T-helper 22 cell (primary cell): ENCODE measurements around the gene SNRNP35.
A peak's percentile ranks its signal among the peaks of the same experiment; 100 is the strongest.
"Not testable (repeated sequence)": the region's sequence is repeated elsewhere in the genome, so short reads cannot be mapped to it uniquely, and the experiment has no call there.

Source experiments
- DNase-seq: peaks from one replicate; pipeline ENCODE4 v3.0.0-alpha.2; 2020; ENCODE audit warnings: low read depth

Gene SNRNP35, protein sequence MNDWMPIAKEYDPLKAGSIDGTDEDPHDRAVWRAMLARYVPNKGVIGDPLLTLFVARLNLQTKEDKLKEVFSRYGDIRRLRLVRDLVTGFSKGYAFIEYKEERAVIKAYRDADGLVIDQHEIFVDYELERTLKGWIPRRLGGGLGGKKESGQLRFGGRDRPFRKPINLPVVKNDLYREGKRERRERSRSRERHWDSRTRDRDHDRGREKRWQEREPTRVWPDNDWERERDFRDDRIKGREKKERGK

DNA sequence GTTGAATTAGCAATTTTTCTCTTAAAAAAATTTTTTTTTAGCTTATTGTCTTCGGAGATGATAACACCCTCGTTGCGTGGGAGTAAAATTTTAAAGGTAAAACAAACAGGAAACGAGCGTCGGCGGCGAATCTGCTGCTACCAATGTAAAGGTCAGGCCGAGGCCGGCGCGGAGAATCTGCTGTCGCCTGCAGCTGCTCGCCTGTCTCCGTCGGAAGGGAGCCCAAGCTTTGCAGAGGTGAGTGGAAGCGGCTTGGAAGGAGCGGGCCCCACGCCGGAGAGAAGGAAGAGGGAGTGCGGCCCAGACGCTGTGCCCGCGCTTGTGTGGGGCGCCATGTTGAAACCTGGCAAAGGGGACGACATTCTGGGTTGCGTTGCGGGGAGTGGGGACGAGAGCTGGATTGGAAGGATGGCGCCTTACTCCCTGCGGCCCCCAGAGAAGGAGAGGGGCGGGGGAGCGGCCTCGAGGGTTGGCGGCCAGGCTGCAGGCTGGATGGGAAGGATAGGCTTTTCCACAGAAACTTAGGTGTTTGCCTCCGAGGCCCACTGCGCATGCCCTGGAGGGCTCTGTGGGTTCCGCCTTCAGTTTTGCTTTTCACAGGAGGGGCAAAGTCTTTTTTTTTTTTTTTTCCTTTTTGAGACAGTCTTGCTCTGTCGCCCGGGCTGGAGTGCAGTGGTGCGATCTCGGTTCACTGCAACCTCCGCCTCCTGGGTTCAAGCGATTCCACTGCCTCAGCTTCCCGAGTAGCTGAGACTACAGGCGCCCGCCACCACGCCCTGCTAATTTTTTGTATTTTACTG lies at the start of gene SNRNP35:
SNRNP35 (plus strand) TSS at position 160 of the 800 bp plus-strand sequence. CDS start 7,402 bp downstream, outside the sequence.
- peak; percentile 78 for DNase-seq

DNA sequence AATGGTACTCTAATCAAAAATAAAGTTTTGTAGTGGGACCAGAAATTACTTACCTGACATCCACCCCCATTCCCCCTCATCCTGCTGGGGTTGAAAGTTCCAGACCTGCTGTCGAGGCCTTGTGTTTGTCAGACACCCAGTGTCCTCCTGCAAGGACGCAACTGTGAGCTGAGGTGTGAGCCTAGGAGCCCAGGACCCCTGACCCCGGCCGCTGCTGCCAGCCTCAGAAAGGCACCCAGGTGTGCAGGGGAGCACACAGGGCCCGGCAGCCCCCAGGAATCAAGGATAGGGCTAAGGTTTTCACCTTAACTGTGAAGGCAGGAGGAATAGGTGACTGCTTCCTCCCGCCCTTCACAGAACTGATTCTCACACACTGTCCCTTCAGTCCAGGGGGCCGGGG lies 49.3 kb upstream of the SNRNP35 start:
- DNase-seq, result not testable (repeated sequence)

DNA sequence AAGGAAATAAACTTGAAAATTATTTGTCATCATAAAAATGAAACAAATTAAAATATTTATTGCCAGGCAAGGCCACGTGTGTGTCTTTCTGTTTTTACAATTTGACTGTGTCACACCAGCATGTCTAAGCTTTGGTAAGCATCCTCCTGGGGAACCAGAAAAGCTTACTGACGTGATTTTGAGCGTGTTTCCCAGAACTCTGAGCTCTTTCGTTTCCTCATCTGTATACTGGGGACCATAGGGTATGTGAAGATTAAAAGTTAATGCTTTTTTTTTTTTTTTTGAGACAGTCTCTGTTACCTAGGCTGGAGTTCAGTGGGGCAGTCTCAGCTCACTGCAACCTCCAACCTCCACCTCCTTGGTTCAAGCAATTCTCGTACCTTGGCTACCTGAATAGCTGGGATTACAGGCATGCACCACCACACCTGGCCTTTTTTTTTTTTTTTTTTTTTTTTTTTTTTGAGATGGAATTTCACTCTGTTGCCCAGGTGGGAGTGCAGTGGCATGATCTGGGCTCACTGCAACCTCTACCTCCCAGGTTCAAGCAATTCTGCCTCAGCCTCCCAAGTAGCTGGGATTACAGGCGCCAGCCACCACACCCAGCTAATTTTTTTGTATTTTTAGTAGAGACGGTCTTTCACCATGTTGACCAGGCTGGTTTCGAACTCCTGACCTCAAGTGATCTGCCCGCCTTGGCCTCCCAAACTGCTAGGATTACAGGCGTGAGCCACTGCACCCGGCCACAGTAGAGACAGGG lies 48.5 kb upstream of the SNRNP35 start:
- DNase-seq, result not testable (repeated sequence)

DNA sequence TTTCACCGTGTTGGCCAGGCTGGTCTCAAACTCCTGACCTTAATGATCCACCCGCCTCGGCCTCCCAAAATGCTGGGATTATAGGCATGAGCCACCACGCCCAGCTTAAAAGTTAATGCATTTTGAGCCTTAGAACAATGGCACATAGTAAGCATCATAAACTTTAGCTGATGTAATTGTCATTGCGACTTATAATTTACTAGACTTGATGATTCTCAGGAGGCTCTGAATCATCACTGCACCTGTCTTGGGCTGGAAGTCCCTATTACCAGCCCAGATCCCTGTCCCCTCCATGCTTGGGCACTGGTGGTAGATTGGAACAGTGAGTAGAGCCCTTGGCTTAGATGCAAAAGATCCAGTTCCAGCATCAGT lies 47.9 kb upstream of the SNRNP35 start:
- no peak for DNase-seq

DNA sequence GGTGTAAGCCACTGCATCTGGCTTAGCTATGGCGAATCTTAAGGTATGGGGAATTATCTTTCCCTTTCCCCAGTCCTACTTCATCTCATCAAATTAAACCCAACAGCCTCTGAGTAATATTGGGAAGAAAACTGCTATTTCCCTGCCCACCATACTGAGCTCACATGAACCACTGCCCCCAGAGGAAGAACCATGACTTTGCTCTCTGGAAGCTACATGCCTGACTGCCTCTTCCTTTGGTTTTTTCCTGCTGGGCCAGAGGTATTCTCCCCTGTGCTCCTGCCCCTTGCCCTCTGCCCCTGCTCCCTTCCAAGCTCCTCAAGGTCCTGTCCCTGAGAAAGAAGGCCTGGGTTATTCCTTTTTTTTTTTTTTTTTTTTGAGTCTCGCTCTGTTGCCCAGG lies 36.6 kb upstream of the SNRNP35 start:
- DNase-seq, result no peak

DNA sequence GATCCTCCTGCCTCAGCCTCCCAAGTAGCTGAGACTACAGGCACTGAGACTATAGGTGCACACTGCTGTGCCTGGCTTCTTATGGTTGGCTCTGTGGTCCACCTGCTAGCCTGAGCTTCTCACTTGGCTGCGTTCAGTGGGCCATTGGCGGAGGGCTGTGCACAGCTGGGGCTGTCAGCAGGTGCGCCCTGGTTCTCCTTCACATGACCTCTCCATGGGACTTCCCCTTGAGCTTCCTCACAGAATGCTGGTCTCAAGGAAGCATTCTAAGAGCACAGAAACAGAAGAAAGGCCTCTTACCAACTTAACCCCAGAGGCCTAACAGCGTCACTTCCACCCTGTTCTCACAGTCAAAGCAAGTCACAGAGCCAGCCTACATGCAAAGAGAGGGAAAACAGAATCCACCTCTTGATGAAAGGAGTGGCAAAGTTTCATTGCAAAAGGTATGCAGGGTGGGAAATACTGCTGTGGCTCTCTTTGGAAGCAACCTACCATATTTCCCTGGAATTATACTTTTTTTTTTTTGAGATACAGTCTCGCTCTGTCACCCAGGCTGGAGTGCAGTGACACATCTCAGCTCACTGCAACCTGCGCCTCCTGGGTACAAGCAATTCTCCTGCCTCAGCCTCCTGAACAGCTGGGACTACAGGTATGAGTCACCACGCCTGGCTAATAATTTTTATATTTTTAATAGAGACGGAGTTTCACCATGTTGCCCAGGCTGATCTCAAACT lies 30.7 kb upstream of the SNRNP35 start:
- DNase-seq, result peak; percentile 39

DNA sequence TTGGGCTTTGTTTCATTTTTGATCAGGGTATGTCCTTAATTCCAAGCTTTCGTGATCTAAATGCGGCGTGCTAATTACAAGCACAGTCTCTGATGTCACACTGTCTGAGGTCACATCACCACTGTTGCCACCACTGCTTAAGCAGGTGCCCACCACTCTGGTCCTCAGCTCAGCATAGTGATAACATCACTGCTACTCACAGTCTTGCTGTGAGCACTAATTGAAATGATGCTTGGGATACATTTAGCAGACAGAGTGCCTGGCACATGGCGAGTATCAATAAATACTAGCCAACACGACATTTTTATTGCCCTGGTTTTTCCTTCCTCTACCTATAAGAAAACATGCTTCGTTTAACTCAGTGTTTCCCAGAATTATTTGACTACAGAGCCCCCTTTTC lies 29.3 kb upstream of the SNRNP35 start:
- DNase-seq, result no peak

DNA sequence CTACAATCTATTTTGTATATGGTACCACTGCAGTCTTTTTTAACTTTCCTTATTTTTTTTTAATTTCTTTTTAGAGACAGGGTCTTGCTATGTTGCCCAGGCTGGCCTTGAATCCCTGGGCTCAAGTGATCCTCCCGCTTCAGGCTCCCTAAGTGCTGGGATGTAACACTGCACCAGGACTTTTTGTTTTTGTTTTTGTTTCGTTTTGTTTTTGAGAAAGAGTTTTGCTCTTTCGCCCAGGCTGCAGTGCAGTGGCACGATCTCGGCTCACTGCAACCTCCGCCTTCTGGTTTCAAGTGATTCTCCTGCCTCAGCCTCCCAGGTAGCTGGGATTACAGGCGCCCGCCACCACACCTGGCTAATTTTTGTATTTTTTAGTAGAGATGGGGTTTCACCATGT lies 28.8 kb upstream of the SNRNP35 start:
- DNase-seq, result not testable (repeated sequence)

DNA sequence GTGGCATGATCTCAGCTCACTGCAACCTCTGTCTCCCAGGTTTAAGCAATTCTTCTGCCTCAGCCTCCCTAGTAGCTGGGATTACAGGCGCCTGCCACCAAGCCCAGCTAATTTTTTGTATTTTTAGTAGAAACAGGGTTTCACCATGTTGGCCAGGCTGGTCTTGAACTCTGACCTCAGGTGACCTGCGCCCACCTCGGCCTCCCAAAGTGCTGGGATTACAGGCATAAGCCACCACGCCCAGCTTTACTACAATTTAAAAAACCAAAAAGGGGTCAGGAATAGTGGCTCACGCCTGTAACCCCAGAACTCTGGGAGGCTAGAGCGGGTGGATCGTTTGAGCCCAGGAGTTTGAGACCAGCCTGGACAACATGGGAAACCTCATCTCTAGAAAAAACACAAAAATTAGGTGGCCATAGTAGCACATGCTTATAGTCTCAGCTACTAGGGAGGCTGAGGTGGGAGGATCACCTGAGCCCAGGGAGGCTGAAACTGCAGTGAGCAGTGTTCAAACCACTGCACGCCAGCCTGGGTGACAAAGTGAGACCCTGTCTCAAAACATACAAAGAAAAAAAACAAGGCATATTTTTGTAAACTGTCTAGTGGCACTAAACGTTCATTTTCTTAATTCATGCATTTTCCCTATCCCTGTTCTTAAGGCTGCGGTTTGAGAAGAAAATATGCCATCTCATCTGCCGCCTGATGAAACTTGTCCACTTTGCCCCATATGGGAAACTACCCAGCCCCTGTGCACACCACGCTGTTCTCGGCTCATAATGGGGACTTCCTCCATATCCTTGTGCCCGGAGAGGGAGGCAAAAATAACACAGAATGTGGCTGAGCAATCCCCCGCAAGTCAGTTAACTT lies 25.8 kb upstream of the SNRNP35 start:
- DNase-seq, result peak; percentile 40

DNA sequence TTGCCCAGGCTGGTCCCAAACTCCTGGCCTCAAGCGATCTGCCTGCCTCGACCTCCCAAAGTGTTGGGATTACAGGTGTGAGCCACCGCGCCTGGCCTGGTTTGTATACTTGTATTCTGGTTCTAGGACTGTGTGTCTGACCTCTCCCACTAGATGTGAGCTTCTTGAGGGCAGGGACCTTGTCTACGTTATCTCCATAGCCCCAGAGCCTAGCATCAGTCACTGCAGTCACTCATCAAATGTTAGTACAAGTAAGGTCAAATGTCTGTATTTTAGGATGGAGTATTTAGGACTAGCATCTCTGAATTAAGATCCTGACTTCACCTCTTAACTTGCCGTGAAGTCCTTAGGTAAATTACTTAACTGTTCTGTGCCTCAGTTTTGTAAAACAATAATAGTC lies 24.3 kb upstream of the SNRNP35 start:
- DNase-seq, result no peak

DNA sequence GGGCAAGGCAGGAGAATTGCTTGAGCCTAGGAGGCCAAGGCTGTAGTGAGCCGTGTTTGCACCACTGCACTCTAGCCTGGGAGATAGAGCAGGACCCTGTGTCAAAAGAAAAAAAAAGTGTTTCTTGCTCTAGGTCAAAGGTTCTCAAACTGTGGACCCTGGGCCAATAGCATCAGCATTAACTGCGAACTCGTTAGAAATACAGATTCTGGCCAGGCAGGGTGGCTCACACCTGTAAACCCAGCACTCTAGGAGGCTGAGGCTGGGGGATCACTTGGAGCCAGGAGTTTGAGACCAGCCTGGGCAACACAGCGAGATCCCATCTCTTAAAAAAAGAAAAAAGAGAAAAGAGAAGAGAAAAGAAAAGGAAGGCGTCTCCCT lies 22.3 kb upstream of the SNRNP35 start:
- DNase-seq, result no peak

DNA sequence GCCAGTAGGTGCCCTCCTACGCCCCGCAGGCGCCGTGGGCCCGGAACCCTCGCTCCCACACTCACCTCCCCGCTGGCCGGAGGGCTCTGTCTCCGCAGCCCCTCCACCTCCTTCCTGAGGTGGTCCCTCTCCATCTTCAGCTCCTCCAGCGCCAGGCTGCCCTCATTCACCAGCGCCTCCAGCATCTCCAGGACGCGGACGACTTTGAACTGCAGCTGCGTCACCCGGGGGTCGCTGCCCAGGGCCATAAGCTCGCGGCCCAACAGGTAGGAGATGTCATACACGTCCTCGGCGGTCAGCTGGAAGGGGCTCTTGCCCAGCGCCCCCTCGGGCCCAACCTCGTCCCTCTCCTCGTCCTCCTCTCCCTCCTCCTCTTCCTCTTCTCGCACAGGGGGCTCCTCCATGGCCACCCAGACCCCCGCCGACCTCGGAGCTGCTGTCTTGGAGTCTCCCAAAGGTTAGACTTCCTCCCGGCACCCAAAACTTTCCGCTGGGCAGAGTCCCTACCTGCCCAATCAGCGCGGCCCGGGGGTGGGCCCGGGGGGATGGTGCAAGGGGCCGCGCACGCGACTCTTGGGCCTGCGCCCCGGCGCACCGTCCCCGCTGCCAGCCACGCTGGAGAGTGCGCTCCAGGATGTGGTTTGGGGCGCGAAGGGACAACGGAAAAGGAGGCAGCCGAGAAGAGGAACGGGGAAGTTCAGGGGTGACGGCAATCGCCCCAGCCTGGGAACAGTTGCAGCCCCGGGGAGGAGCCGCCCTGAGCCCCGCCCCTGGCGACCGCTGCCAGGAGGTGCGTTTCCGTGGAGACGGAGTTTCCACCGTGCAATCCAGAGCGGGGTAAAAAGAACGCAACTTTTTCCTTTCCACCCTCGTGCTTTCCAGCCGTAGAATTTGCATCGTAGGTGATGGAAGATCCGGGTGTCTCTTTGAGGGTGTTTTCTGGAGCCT lies 21.6 kb upstream of the SNRNP35 start, which contains the start of gene RILPL2:
RILPL2 (minus strand) TSS at position 668 of the 948 bp plus-strand sequence; CDS start at position 404, 264 bp downstream.
- peak; percentile 93 for DNase-seq

DNA sequence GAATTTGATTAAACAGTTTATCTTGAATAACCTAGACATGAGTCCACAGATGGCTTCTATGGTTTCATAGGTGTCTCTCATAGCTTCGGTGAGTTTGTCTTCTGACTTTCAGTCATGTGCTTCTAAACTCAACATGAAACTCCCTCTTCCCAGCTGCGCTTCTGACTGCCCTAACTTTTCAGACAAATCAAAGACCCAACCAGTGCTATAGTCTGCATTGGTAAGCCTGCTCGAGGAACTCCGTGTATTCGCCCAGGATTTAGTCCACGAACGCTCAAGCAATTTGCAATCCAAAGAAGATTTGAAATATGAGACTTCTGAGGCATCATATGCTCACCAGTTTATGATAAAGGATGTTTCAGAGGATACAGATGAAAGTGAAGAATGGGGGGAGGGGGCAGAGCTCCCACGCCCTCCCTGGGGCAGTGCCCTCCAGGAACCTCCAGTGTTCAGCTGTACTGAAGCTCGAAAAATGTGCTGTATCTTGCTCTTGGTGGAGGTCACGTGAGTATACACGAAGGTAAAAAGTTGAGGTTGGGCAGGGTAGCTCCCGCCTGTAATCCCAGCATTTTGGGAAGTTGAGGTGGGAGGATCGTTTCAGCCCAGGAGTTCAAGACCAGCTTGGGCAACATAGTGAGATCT lies 16.3 kb upstream of the SNRNP35 start:
- DNase-seq, result no peak

DNA sequence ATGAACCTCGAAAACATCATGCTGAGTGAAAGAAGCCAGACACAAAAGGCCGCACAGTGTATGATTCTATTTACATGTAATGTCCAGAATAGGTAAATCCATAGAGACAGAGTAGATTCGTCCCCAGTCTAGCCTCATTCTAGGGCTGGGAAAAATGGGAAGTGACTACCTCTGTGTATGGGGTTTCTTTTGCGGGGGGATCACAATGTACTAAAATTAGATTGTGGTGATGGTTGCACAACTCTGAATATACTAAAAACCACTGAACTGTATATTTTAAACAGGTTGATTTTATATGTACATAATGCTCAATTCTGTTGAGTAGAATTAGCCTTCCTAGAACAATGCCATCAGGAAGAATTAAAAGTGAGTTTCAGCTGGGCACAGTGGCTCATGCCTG lies 15.2 kb upstream of the SNRNP35 start:
- DNase-seq, result no peak

DNA sequence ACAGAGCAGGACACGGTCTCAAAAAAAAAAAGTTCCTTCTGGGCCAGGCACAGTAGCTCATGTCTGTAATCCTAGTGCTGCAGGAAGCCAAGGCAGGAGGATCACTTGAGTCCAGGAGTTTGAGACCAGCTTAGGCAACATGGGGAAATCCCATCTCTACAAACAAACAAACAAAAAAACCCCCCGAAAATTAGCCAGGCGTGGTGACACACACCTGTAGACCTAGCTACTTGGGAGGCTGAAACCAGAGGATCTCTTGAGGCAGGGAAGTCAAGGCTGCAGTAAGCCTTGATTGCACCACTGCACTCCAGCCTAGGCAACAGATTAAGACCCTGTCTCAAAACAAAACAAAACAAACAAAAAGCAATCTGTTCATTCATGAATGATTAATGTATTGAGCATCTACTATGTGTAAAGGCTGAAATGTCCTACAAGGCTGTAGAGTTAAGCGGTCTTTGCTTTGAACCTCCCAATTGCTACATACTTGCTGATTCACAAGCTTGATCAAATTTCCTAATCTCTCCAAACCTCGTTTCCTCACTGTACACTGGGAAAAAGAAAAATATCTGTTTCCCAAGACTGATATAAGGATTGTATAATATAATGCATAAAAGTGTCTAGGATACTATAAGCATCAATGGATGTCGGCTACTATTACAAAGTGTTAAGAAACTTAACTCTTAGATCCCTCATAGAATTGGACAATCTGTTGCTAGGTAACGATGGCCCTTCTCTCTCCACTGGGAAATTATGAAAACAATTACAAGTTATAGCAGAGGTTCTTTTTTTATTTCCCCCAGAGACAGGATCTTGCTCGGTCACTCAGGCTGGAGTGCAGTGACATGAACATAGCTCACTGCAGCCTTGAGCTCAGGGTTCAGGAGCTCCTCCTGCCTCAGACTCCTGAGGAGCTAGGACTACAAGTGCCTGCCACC lies 13.6 kb upstream of the SNRNP35 start:
- DNase-seq, result no peak

DNA sequence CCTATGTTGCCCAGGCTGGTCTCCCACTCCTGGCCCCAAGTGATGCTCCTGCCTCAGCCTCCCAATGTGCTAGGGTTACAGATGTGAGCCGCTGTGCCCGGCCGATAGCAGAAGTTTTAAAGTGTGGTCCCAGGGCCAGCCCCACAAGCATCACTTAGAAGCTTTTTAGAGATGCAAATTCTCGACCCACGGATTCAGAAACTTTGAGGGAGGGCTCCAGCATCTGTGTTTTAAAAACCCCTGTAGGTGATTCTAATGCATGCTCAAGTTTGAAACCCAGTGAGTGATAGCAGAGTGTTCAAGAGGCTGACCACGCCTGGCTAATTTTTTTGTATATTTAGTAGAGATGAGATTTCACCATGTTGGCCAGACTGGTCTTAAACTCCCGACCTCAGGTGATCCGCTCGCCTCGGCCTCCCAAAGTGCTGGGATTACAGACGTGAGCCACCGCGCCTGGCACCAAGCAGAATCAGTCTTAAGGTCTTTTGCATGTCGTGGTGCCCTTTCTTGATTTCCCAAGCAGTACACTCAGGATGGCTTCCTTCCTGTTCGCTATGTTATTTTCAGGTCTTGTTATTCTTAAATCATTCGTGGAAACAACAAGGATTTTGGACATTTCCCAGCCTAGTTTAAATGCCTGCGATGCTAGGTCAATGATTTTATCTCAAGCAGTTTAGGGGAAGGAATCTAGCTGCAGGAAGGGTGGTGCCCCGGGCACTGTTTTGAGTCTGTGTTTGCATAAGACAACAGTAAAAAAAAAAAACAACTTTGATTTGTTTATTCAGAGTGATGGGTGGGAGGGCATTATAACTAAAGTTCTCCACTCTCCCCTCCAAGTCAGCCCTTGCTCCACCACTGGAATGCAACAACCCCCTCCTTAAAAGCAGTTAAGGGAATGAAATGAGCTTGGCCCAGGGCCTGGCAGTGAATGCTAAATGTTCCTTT lies 12.3 kb upstream of the SNRNP35 start:
- DNase-seq, result no peak

DNA sequence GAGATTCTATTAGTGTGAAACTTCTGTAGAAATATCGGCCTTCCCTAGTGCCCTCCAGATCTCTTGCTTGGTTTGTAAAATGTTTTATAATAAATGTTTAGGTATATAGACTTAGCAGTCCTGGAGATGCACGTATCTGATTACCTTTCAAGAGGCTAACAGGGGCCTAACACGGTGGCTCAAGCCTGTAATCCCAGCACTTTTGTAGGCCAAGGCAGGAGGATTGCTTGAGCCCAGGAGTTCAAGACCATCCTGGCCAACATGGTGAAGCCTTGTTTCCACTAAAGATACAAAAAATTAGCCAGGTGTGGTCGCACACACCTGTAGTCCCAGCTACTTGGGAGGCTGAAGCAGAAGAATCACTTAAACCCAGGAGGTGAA lies 11.6 kb upstream of the SNRNP35 start:
- DNase-seq, result no peak
